COLO668 (cell line): ENCODE data around the gene TMEM37.

Source experiments
- DNase-seq: peaks from one replicate; lab custom pipeline; 2025; ENCODE audit not compliant: unreplicated experiment; lab: John Stamatoyannopoulos, UW

TMEM37 gene

GRCh38 chr2:119476301-119477112 lies 44.9 kb downstream of the TMEM37 start:
- DNase-seq: peak; percentile 49

DNA sequence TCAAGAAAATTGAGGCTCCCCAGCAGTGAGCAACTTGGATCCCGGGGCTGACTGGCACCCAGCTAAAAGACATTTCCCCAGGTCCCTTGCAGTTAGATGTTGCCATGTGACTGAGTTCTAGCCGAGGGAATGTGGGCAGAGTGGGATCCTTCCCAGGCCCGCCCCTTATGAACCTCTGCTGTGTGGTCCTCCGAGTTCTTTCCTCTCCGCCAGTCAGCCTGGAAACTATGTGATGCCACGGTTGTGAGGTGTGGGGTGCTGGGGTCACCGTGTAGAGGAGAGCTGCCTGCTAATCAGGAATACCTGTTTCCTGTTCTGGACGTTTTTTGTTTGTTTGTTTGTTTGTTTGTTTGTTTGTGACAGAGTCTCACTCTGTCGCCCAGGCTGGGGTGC lies 45.5 kb downstream of the TMEM37 start:
- DNase-seq: no peak

- no peak for DNase-seq
These were observed 46.7 kb downstream of the TMEM37 start for GRCh38 chr2:119478188-119478977.

DNA sequence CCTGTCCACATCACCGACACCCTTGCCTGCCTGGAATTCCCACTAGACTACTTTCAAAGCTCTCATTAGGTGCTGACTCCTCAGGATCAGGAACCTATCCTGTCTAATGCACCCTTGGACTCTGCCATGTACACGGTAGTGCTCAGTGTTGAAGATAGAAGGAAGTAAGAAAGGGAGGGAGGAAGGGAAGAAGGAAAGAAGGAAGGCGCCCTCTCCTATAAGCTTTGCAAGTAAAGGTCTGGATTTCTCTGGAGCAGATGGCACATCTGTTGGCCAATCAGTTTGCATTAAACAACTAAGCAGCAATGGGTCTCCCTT lies 47.3 kb downstream of the TMEM37 start:
- DNase-seq: no peak

DNA sequence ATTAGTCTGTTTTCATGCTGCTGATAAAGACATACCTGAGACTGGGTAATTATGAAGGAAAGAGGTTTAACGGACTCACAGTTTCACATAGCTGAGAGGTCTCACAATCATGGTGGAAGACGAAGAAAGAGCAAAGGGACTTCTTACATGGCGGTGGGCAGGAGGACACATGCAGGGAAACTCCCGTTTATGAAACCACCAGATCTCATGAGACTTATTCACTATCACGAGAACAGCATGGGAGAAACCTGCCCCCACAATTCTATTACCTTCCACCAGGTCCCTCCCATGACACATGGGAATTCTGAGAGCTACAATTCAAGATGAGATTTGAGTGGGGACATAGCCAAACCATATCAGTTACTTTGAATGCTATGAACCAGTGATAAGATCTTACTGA lies 48.5 kb downstream of the TMEM37 start:
- no peak for DNase-seq

DNA sequence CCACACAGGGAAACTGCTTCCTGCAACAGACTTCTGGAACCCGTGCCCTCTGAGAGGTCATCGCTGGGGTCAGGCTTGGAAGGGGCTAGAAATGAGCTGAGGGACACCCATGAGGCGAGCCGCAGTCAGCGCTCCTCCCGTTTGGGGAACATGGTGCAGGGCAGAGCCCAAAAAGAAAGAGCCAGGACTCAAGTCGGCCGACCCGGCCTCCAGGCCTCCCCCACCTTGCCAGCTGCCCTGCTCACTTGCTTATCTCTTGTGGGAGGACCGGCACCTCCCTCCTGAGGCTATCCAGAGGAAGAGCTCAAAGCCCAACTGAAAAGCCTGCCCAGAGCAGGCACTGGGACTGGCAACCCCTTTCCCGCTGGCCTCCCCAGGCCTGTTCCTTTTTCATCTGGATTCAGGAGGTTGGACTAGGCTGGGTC lies 49.1 kb downstream of the TMEM37 start:
- no peak for DNase-seq

DNA sequence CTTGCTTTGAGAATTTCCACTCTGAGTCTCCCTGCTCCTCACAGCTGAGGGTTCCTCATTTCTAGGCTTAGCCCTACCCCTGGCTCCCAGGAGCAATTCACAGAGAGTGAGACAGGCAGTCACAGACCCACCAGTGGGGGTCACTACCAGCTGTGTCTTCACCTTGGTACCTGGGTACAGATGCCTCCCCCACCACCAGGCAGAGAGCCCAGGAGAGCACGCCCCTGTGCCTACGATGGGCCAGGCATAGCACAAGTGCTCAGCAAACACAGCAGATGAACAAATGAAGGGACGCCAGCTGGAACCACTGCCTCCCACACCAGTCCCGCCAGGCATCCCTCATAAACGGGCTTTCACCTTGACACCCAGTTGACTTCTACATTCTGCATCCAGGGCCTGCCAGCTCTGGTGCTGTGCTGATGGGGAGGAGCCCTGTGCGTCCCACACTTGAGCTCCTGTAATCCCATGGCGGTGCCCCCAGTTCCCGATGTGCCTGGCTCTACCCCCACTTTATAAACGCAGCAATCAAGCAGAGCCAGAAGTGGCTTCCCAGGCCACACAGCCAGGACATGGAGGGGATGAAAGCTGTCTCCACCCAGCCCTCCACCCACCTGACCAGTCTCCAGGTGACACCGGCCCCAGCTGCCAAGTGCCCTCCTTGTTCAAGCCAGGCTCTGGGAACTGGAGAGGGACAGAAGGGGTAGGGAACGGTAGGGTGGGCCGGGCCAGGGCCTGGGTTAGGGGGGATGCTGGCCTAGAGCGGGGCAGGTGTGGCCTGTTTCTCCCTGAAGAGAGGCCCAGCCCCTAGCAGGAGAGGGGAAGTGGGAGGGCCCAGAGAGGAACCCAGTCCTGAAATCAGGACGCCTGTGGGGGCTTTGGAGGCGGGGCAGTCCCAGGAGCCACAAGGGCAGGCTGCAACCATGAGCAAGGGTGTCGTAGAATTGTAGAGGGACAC lies 50.1 kb downstream of the TMEM37 start:
- DNase-seq: peak; percentile 56

- DNase-seq: no peak
These were observed 51.1 kb downstream of the TMEM37 start for GRCh38 chr2:119482481-119483394.

- no peak for DNase-seq
These were observed 51.7 kb downstream of the TMEM37 start for GRCh38 chr2:119483395-119483753.

DNA sequence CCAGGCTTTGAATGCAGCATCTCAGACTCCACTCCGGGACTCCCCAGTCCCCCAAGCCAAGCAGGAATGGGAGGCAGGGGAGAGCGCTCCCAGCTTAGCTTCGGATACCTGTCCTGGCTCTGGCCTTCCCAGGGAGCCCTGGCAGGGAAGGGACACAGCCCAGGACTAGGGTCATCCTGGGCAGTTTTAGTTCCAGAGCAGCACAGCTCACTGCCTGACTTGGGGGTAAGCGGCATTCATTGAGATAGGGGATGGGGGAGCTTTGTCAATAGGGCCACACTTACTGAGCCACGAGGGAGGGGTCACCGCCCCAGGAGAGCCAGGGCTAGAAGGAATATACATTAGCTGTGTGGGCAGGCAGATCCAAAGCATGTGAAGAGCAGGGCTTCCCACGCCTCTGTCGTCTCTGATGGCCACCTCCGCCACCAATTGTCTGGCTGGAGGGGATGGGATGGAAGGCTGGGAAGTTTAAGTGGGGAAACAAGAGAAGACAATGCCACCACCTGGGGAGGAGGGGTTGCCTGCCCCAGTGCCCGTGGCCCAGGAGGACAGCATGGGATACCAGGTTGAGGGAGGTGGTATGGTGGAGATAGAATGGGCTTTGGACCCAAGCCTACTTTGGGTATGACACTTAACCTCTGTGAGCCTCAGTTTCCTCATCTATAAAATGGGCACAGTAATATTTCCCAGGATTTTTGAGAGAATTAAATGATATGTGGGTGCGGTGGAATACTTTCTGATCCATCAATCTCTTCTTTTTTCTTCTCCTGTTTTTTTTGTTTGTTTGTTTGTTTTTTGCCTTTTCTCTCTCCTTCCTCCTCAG lies 52.5 kb downstream of the TMEM37 start:
- DNase-seq: no peak

DNA sequence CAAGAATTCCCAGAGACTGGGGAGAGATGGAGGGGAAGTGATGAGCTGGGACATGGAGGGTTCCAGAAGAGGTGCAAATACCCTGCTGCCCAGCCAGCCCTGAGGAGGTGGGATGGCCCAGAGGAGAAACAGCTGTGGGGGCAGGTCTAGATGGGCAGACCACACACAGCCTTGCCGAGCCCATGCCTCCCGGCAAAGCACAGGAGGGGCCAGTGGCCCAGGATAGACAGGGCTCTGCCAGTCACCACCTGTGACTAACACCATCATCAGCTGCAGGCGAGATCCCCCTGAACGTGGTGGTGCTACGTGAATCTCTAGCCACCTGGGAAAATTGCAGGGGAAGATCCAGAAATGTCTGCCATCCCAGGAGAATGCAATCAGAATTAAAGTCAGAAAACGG lies 53.2 kb downstream of the TMEM37 start:
- no peak for DNase-seq

DNA sequence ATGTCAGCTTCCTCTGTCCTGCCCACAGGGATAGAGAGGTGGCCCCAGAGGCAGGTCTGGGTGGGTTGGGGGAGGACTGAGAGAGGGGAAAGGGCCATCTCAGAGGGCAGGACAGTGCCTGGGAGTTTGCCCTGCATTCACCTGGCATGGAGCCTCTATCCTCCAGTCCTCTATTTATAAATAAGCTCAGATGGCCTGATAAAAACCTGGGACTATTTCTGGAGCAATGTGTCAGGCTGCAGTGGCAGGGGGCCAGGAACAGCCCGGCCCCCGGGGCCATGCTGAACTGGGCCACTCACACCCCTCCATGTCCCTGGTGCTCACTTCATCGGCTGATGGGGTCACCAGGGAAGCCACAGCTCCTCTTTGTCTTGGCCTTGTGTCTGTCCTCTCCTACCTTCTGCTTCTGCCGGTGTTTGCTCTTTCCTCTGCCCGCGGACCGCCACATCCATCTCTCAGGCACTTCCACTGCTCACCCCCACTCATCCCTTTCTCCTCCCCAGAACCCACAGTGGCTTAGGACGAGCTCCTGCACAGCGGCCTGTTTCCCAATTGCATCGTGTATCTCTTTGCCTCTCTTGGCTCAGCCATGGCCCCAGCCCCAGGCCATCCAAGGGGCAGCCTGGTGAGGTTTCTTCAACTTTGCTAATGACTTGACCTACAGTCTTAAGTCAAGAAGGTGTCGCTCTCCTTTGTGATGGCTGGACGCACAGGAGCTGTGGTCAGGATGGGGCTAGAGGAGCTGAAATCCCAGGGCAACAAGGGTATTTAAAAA lies 53.9 kb downstream of the TMEM37 start:
- DNase-seq: no peak

- no peak for DNase-seq
These were observed 54.7 kb downstream of the TMEM37 start for GRCh38 chr2:119486196-119486827.

DNA sequence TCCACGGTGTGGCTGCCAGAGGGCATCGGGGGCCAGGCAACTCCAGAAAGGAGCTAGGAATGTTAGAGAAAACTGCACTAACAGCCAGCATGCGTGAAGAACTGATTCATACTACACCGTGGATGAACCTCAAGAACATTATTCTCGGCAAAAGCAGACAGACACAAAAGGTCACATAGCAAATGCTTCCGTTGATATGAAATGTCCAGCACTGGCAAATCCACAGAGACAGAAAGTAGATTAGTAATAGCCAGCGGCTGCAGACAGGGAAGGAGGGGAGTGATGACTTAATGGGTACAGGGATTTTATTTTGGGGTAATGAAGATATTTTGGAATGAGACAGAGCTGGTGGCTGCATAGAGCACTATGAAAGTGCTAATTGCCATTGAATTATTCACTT lies 55.2 kb downstream of the TMEM37 start:
- DNase-seq: no peak

DNA sequence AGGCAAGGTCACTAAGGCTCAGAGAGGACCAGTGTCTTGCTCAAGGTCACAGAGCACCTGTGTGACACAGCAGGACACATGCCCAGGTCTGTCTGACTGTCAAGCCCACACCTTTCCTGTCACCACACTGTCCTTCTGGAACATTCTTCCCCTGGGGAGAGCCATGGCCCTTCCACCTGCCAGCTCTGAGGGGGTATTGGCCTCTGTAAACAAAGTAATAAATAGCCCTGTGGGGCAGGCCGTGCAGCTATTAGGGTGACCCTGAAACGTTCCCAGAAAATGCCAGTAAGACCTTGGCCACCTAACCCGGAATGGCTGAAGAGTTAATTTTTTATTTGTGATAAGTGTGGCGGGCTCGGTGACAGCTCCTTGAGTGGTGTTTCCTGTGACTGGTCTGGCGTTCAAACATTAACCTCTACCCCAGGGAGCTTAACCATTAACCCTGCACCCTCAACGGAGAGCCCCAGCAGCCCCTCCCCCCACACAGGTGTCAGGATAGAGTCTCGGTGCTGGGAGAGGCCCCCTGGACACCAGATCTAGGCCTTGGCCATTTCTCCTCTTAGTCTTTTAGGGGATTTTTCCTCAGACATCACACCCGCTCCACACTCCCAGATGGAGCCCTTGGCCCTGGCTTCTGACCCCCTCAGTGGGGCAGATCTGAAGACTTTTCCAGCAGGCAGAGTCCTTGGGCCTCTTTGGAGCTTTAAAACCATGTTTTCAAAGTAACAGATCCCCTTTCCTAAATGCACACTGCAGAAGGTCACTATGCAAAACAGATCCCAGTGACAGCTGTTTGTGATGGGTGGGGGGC lies 56.0 kb downstream of the TMEM37 start:
- DNase-seq: peak; percentile 91
